CD4-positive, alpha-beta memory T cell (primary cell): ENCODE results near the gene NOS2. TPM values are rescaled to one million over a fixed set of nuclear protein-coding genes. Genes with fewer than 3 reads are reported as not detected.
"Not testable (repeated sequence)": the region's sequence is repeated elsewhere in the genome, so short reads cannot be mapped to it uniquely, and the experiment has no call there.

ENCODE experiments used
- CTCF ChIA-PET: fragments of 350-600 bp; sonication (Branson Sonifier 250); formaldehyde crosslinking; loops from one replicate; lab custom pipeline; 2021; ENCODE audit warnings: inconsistent platforms; ENCODE audit not compliant: partially characterized antibody; lab: Charles Lee
- POLR2A ChIA-PET: fragments of 350-600 bp; sonication (Branson Sonifier 250); formaldehyde crosslinking; loops from one replicate; lab custom pipeline; 2021; ENCODE audit not compliant: partially characterized antibody; lab: Charles Lee
- DNase-seq, 5 donors: peaks; one replicate each; pipeline versions ENCODE4 v3.0.0 to v3.0.0-alpha.2; 2020 to 2022; ENCODE audit warnings: mixed read lengths in 1 of 5
- H3K27ac ChIP-seq: one replicate; pipeline ENCODE4 v1.7.0; 2013; ENCODE audit warnings: low read depth, low read length
- H3K27me3 ChIP-seq: 2 replicates; pipeline ENCODE4 v1.7.0; 2013; ENCODE audit warnings: mild to moderate bottlenecking, low read length, moderate library complexity; ENCODE audit not compliant: insufficient read depth
- H3K36me3 ChIP-seq: 2 replicates; pipeline ENCODE4 v1.7.0; 2013; ENCODE audit warnings: mild to moderate bottlenecking, low read length, moderate library complexity; ENCODE audit not compliant: insufficient read depth
- H3K4me1 ChIP-seq: 2 replicates; pipeline ENCODE4 v1.7.0; 2013; ENCODE audit warnings: mild to moderate bottlenecking, low read length, moderate library complexity; ENCODE audit not compliant: insufficient read depth
- H3K4me3 ChIP-seq, 2 donors: one replicate each; pipeline ENCODE4 v1.7.0; 2013; ENCODE audit warnings: low read length in 2 of 2, mild to moderate bottlenecking in 1 of 2
- H3K9me3 ChIP-seq, 2 donors: one replicate each; pipeline ENCODE4 v1.7.0; 2013; ENCODE audit warnings: low read length in 2 of 2, control low read depth in 1 of 2; ENCODE audit not compliant: control insufficient read depth in 1 of 2
- H3K27ac Mint-ChIP-seq, 7 donors: one replicate each; pipeline ENCODE4 v1.8.0; 2020 to 2021; ENCODE audit warnings: mixed read lengths in 7 of 7, mild to moderate bottlenecking in 6 of 7, inconsistent platforms in 3 of 7, moderate library complexity in 3 of 7
- H3K27me3 Mint-ChIP-seq, 2 donors: one replicate each; pipeline ENCODE4 v1.8.0; 2020 to 2021; ENCODE audit warnings: mixed read lengths in 2 of 2
- H3K36me3 Mint-ChIP-seq, 2 donors: one replicate each; pipeline ENCODE4 v1.8.0; 2020 to 2021; ENCODE audit warnings: mixed read lengths in 2 of 2, inconsistent platforms in 1 of 2, mild to moderate bottlenecking in 1 of 2
- H3K4me1 Mint-ChIP-seq, 4 donors: one replicate each; pipeline ENCODE4 v1.8.0; 2020 to 2021; ENCODE audit warnings: mixed read lengths in 4 of 4, mild to moderate bottlenecking in 1 of 4
- H3K4me3 Mint-ChIP-seq, 8 donors: one replicate each; pipeline ENCODE4 v1.8.0; 2020 to 2021; ENCODE audit warnings: mixed read lengths in 8 of 8, mild to moderate bottlenecking in 7 of 8, moderate library complexity in 6 of 8, inconsistent platforms in 3 of 8
- H3K9me3 Mint-ChIP-seq, 8 donors: one replicate each; pipeline ENCODE4 v1.8.0; 2020 to 2021; ENCODE audit warnings: mixed read lengths in 8 of 8, mild to moderate bottlenecking in 5 of 8, inconsistent platforms in 3 of 8, moderate library complexity in 1 of 8
- intact Hi-C: fragments of 100-400 bp; cut with micrococcal nuclease; formaldehyde crosslinking; loops from one replicate; pipeline ENCODE4 v1.15.1; 2023
- polyA plus RNA-seq, 2 donors: library from polyadenylated mRNA; unstranded; fragments of 300-500 nt; fragmentation: Illumina TruSeq; gene quantifications; one replicate each; pipeline ENCODE4 v1.2.3, GENCODE V29; 2021
- total RNA-seq, 2 experiments: library from RNA; stranded (reverse); gene quantifications; one replicate each; pipeline ENCODE4 v1.2.3, GENCODE V29; 2021

Gene NOS2
- total and polyA plus RNA-seq, 4 experiments from 2014 or later: 0.09 to 0.14 (median 0.11) TPM; not detected in 1

DNA sequence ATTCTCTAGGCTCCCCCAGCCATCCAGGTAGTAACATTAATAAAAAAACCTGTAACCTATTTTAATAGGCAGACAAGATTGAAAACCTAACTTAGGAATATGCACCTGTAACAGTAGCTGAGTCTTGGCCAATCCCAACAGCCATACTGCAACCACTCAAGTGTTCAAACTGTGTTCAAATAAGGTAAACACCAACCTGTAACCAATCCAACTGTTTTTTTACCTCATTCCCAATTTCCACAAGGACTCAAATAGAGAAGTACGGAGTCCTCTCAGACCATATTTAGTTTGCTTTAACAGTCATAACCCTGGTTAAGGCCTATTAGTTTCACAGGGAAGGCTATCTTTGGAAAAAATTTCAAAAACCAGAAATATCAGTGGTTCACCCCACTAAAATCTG is 40.4 kb upstream of the NOS2 start:
- Histone ChIP-seq H3K4me3 (no peak overlapping the region), H3K27me3 (no peaks in the 10 kb centered on the region), H3K36me3 (no peaks in the 10 kb centered on the region), H3K4me1 (peaks cover under 1% of the 10 kb centered on the region), H3K9me3 (no peaks in the 10 kb centered on the region), H3K27ac (no peak overlapping the region)
- no peaks in the 10 kb centered on the region for H3K36me3 Mint-ChIP-seq
- ChIA-PET POLR2A (no interaction called here), CTCF (no interaction called here)
- no peak overlapping the region for H3K27ac Mint-ChIP-seq
- H3K27me3 Mint-ChIP-seq: no peaks in the 10 kb centered on the region
- no peak for DNase-seq
- peaks cover under 1 to 5% (median 2%) of the 10 kb centered on the region in 4 donors for H3K4me1 Mint-ChIP-seq
- H3K9me3 Mint-ChIP-seq: no peaks in the 10 kb centered on the region
- intact Hi-C loops: no loop called here
- H3K4me3 Mint-ChIP-seq: no peak overlapping the region

- POLR2A ChIA-PET, H3K27me3 Mint-ChIP-seq, intact Hi-C loops, H3K27ac Mint-ChIP-seq, H3K4me3 Mint-ChIP-seq, H3K27me3 ChIP-seq, H3K9me3 ChIP-seq, DNase-seq, CTCF ChIA-PET, H3K27ac ChIP-seq, H3K4me3 ChIP-seq, H3K4me1 ChIP-seq, H3K36me3 Mint-ChIP-seq, H3K4me1 Mint-ChIP-seq, H3K36me3 ChIP-seq, H3K9me3 Mint-ChIP-seq: not testable (repeated sequence)
Measured at GRCh38 chr17:27840406-27840678, 40.0 kb upstream of the NOS2 start.

DNA sequence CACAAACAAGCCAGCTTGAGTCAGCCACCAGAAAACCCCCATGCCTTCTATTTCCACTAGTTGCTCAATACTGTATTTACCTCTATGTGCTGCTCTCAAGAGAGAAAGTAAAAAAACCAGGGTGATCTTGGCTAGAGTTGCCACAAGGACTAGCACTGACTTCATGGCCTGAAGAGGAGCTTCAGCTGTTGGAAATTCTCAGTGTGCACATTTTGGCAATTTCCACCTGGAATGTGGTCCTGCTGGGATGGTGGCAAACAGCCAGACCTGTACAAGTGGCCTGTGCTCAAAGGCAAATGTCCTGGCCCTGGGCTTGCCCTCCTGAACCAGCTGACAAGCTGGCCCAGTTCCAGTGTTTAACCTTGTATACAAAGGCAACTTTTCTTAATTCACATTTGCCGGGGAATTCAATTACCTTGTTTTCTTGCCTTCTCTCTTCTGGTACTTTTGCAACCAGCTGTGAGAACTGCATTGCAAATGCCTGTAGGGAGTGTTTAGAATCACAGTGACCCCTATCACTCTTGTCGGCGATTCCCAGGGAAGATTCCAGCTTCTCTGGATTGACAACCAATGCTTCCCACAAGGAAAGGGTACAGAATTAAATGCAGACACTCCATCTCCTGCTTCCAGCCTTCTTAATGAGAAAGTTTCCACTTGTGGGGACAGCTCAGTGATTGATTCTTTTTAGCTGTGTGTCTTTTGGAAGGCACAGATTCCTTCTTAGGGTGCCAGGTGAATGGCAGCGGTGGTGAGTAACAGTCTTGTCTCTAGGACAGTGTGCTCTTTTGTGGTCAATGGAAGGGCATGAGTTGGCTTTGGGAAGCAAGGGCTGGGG is 39.5 kb upstream of the NOS2 start:
- DNase-seq, CTCF ChIA-PET, H3K4me3 ChIP-seq, H3K27ac ChIP-seq, POLR2A ChIA-PET, H3K27me3 Mint-ChIP-seq, H3K4me1 Mint-ChIP-seq, H3K9me3 ChIP-seq, H3K4me1 ChIP-seq, H3K36me3 Mint-ChIP-seq, H3K27me3 ChIP-seq, H3K36me3 ChIP-seq, H3K4me3 Mint-ChIP-seq, intact Hi-C loops, H3K9me3 Mint-ChIP-seq, H3K27ac Mint-ChIP-seq: not testable (repeated sequence)

- H3K36me3 Mint-ChIP-seq, H3K27ac Mint-ChIP-seq, POLR2A ChIA-PET, H3K4me1 Mint-ChIP-seq, H3K27me3 Mint-ChIP-seq, H3K9me3 ChIP-seq, H3K4me3 Mint-ChIP-seq, H3K27ac ChIP-seq, H3K9me3 Mint-ChIP-seq, H3K4me3 ChIP-seq, DNase-seq, CTCF ChIA-PET, intact Hi-C loops, H3K36me3 ChIP-seq, H3K4me1 ChIP-seq, H3K27me3 ChIP-seq: not testable (repeated sequence)
Measured at GRCh38 chr17:27838607-27839006, 38.3 kb upstream of the NOS2 start.

GRCh38 chr17:27837769-27838168 is 37.4 kb upstream of the NOS2 start:
- H3K4me1 Mint-ChIP-seq, CTCF ChIA-PET: not testable (repeated sequence)

DNA sequence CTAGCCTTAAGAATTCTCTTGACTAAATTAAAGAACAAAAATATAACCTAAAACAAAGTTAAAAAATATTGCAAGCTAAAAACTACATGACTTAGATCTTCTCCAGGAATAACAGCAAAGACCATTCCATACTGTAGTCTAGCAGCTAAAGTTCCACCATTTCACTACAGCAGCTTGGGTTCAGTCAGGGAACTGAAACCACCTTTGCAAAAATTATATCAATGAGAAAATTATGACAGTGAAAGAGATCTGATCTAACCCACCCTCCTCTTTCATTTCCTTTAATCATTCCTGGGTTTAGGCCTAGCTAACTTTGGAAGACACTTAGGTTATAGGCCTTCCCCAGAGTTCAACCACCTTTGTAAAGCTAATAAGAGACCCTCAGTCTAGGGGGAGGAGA is 36.3 kb upstream of the NOS2 start:
- Mint-ChIP-seq H3K4me1 (no peaks in the 10 kb centered on the region), H3K9me3 (peaks cover 0 to 4% (median 2%) of the 10 kb centered on the region in 8 donors), H3K27ac (no peak overlapping the region), H3K4me3 (no peak overlapping the region), H3K36me3 (no peaks in the 10 kb centered on the region), H3K27me3 (no peaks in the 10 kb centered on the region)
- Histone ChIP-seq H3K27me3 (no peaks in the 10 kb centered on the region), H3K27ac (no peak overlapping the region), H3K36me3 (no peaks in the 10 kb centered on the region), H3K4me1 (no peaks in the 10 kb centered on the region), H3K4me3 (no peak overlapping the region), H3K9me3 (no peaks in the 10 kb centered on the region)
- POLR2A ChIA-PET: no interaction called here
- intact Hi-C loops: no loop called here
- CTCF ChIA-PET: interaction anchor here (1.0 kb wide), 1 partner anchor 31 kb away, joined by 3 read pairs; no protein-coding TSS in a partner anchor
- no peak for DNase-seq

More at GRCh38 chr17:27837769-27838168, 37.4 kb upstream of the NOS2 start:
- peak overlapping the region in 1 of 8 donors; percentile 31 for H3K4me3 Mint-ChIP-seq
- H3K4me1 ChIP-seq, H3K4me3 ChIP-seq, H3K36me3 ChIP-seq, DNase-seq, H3K9me3 Mint-ChIP-seq, H3K27me3 ChIP-seq, H3K36me3 Mint-ChIP-seq, intact Hi-C loops, H3K27ac Mint-ChIP-seq, H3K27ac ChIP-seq, POLR2A ChIA-PET, H3K9me3 ChIP-seq, H3K27me3 Mint-ChIP-seq: not testable (repeated sequence)

- Mint-ChIP-seq H3K27ac (no peak overlapping the region), H3K4me3 (no peak overlapping the region), H3K9me3 (peaks cover 0 to 4% (median 2%) of the 10 kb centered on the region in 8 donors), H3K27me3 (no peaks in the 10 kb centered on the region), H3K4me1 (no peaks in the 10 kb centered on the region), H3K36me3 (no peaks in the 10 kb centered on the region)
- Histone ChIP-seq H3K4me3 (no peak overlapping the region), H3K27ac (no peak overlapping the region), H3K4me1 (no peaks in the 10 kb centered on the region), H3K9me3 (no peaks in the 10 kb centered on the region), H3K36me3 (no peaks in the 10 kb centered on the region), H3K27me3 (no peaks in the 10 kb centered on the region)
- intact Hi-C loops: no loop called here
- ChIA-PET POLR2A (no interaction called here), CTCF (interaction anchor here (1.1 to 1.6 kb wide), 2 partner anchors 29 to 59 kb away, joined by 3 to 10 read pairs; no protein-coding TSS in a partner anchor)
- DNase-seq: no peak
Measured at GRCh38 chr17:27834571-27834970, 34.2 kb upstream of the NOS2 start.
